Measurements from ENCODE around the gene FOXL3. TPM values are rescaled to one million over a fixed set of nuclear protein-coding genes. Genes with fewer than 3 reads are reported as not detected.

Gene FOXL3
- total RNA-seq, 1 experiment from 2014 or later, result not detected

DNA sequence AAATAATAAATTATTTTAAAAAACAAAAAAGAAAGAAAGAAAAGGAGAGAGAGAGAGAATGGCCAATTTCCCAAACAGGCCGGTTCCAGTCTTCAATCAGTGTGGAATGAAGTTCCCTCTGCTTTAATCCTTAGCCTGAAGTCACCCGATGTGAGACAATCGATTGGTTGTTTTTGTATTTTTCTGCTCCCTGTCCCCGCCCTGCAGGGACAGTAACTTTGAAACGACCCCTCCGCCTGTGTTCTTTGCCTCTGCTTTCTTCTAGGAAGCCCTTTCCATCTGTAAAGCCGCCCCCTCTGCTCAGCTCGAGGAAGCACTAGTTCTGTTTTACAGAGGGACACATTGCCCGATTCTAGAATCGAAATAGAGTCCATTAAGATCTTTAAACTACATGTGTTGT lies 33.4 kb downstream of the FOXL3 start:
- no peak for DNase-seq
- BruUV-seq (replicated peaks), result no TSS peak
- intact Hi-C loops (cut with micrococcal nuclease; ENCODE audit: unreplicated experiment), result loop anchor here (2.0 to 5.0 kb wide), 3 partner anchors 451 to 859 kb away; no protein-coding TSS in a partner anchor
- no peak for TF ChIP-seq EZH2 (IDR thresholded peaks at IDR 0.05; ENCODE audit: low read depth)
- TF ChIP-seq, protein P1, sequence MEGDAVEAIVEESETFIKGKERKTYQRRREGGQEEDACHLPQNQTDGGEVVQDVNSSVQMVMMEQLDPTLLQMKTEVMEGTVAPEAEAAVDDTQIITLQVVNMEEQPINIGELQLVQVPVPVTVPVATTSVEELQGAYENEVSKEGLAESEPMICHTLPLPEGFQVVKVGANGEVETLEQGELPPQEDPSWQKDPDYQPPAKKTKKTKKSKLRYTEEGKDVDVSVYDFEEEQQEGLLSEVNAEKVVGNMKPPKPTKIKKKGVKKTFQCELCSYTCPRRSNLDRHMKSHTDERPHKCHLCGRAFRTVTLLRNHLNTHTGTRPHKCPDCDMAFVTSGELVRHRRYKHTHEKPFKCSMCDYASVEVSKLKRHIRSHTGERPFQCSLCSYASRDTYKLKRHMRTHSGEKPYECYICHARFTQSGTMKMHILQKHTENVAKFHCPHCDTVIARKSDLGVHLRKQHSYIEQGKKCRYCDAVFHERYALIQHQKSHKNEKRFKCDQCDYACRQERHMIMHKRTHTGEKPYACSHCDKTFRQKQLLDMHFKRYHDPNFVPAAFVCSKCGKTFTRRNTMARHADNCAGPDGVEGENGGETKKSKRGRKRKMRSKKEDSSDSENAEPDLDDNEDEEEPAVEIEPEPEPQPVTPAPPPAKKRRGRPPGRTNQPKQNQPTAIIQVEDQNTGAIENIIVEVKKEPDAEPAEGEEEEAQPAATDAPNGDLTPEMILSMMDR (conservative IDR thresholded peaks at IDR 0.05), result no peak
- no peaks in the 10 kb centered on the region for H4K20me1 ChIP-seq (ENCODE audit: insufficient read depth)
- H3K9me2 ChIP-seq (ENCODE audit: insufficient read depth), result no peaks in the 10 kb centered on the region
- peaks cover 20% of the 10 kb centered on the region for H3K4me1 ChIP-seq (replicated peaks; ENCODE audit: insufficient read depth)
- H3K36me3 ChIP-seq (ENCODE audit: low read depth), result no peaks in the 10 kb centered on the region
- no peak overlapping the region for H2AFZ ChIP-seq
- H3K4me3 ChIP-seq, result no peak overlapping the region
- POLR2A ChIA-PET (ENCODE audit: unreplicated experiment), result no interaction called here
- no peaks in the 10 kb centered on the region for H3K79me2 ChIP-seq (ENCODE audit: low read depth)
- peaks cover 58% of the 10 kb centered on the region for H3K27me3 ChIP-seq (ENCODE audit: insufficient read depth, low read depth)
- no peak overlapping the region for H3K4me2 ChIP-seq
- CTCF ChIA-PET, result no interaction called here
- H3F3A ChIP-seq (ENCODE audit: insufficient read depth, low read depth), result peaks cover 18% of the 10 kb centered on the region; the same call in 1 of the 2 replicates
- H3K27ac ChIP-seq, result no peak overlapping the region
- H3K9me3 ChIP-seq (ENCODE audit: insufficient read depth, low read depth), result no peaks in the 10 kb centered on the region

DNA sequence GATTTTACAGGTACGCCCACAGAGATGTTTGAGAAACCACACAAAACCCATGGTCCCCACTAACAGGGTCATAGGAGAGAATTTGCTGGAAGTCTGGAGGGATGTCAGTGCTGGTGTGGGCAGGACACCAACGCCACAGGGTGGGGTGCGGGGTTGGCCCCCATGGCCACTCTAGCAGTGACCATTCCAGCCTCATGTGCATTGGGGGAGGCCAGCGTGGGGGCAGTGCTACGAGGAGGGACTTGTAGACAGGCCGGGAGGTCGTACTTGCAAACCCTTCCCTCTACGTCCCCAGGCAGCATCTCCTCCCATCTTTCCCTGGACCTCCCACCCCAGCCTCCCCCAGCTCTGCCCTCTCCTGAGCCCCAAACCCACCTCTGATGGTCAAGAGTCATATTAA lies 34.0 kb downstream of the FOXL3 start:
- no peaks in the 10 kb centered on the region for H3K36me3 ChIP-seq (ENCODE audit: low read depth)
- H3F3A ChIP-seq (ENCODE audit: insufficient read depth, low read depth), result peaks cover 18% of the 10 kb centered on the region; the same call in 1 of the 2 replicates
- intact Hi-C loops (cut with micrococcal nuclease; ENCODE audit: unreplicated experiment), result loop anchor here (5.0 kb wide), 1 partner anchor 548 kb away; no protein-coding TSS in a partner anchor
- H3K9me3 ChIP-seq (ENCODE audit: insufficient read depth, low read depth), result no peaks in the 10 kb centered on the region
- ChIA-PET POLR2A (ENCODE audit: unreplicated experiment) (no interaction called here), CTCF (no interaction called here)
- H4K20me1 ChIP-seq (ENCODE audit: insufficient read depth), result no peaks in the 10 kb centered on the region
- H3K9me2 ChIP-seq (ENCODE audit: insufficient read depth), result no peaks in the 10 kb centered on the region
- DNase-seq, result no peak
- H3K4me1 ChIP-seq (replicated peaks; ENCODE audit: insufficient read depth), result peaks cover 20% of the 10 kb centered on the region
- no peak overlapping the region for H3K4me2 ChIP-seq
- H2AFZ ChIP-seq, result no peak overlapping the region
- no peak overlapping the region for H3K4me3 ChIP-seq
- no peaks in the 10 kb centered on the region for H3K79me2 ChIP-seq (ENCODE audit: low read depth)
- TF ChIP-seq EZH2 (IDR thresholded peaks at IDR 0.05; ENCODE audit: low read depth), result no peak
- TF ChIP-seq, protein P1 (conservative IDR thresholded peaks at IDR 0.05), result no peak
- H3K27me3 ChIP-seq (ENCODE audit: insufficient read depth, low read depth), result peaks cover 58% of the 10 kb centered on the region
- no peak overlapping the region for H3K27ac ChIP-seq
- no TSS peak for BruUV-seq (replicated peaks)

GRCh38 chr7:325051-325798 lies 35.3 kb downstream of the FOXL3 start:
- ChIA-PET CTCF (interaction anchor here (0.6 kb wide), 1 partner anchor 548 kb away, joined by 3 read pairs; no protein-coding TSS in a partner anchor), POLR2A (ENCODE audit: unreplicated experiment) (no interaction called here)
- Histone ChIP-seq H3K27me3 (ENCODE audit: insufficient read depth, low read depth) (peaks cover 62% of the 10 kb centered on the region), H3K79me2 (ENCODE audit: low read depth) (no peaks in the 10 kb centered on the region), H3K27ac (no peak overlapping the region), H2AFZ (no peak overlapping the region), H3F3A (ENCODE audit: insufficient read depth, low read depth) (peaks cover 17% of the 10 kb centered on the region; the same call in 1 of the 2 replicates), H3K4me3 (no peak overlapping the region), H3K36me3 (ENCODE audit: low read depth) (no peaks in the 10 kb centered on the region), H4K20me1 (ENCODE audit: insufficient read depth) (no peaks in the 10 kb centered on the region), H3K4me2 (no peak overlapping the region), H3K9me3 (ENCODE audit: insufficient read depth, low read depth) (no peaks in the 10 kb centered on the region), H3K4me1 (replicated peaks; ENCODE audit: insufficient read depth) (peaks cover 18% of the 10 kb centered on the region), H3K9me2 (ENCODE audit: insufficient read depth) (no peaks in the 10 kb centered on the region)
- intact Hi-C loops (cut with micrococcal nuclease; ENCODE audit: unreplicated experiment), result no loop called here
- TF ChIP-seq, protein P1 (conservative IDR thresholded peaks at IDR 0.05), result no peak
- no peak for TF ChIP-seq EZH2 (IDR thresholded peaks at IDR 0.05; ENCODE audit: low read depth)
- DNase-seq, result no peak
- BruUV-seq (replicated peaks), result no TSS peak

All from PC-9 (cell line).